ENCODE data around the gene IGFBP7.

IGFBP7 gene

DNA sequence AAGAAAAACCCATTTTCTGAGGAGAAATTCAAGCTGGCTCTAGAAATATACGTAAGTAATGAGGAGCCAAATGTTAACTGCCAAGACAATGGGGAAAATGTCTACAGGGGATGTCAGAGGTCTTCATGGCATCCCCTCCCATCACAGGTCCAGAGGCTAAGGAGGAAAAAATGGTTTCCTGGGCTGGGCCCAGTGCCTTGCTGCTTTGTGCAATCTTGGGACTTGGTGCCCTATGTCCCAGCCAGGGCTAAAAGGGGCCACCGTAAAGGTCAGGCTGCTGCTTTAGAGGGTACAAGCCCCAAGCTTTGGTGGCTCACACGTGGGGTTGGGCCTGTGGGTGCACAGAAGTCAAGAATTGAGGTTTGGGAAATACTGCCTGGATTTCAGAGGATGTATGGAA is 17.2 kb upstream of the IGFBP7 start:
- DNase-seq = no peak

DNA sequence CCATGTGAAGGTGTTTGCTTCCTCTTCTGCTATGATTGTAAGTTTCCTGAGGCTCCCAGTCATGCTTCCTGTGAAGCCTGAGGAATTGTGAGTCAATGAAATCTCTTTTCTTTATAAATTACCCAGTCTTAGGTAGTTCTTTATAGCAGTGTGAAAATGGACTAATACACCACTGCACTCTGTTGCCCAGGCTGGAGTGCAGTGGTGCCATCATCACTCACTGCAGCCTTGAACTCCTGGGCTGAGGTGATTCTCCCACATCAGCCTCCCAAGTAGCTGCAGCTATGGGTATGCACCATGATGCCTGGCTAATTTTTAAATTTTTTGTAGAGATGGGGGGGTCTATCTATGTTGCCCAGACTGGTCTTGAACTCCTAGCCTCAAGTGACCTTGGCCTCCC is 15.8 kb upstream of the IGFBP7 start:
- no peak for DNase-seq

DNA sequence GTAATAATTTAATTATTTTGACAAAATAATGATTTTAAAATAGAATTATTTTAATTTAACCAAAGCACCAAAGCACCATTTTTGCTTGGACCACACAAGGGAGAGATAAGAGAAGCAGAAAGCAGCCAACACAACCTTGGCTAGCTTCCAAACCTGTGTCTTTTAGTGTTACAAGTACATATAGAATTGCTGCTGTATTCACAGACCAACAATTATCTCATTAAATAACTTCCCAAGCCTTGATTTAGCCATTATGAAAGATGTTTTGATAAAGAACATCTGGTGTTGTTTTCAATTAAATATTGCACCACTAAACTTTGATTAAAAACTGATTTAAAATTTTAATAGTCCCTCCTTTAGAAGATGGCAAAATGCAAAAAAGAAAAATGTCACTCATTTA is 14.0 kb upstream of the IGFBP7 start:
- DNase-seq = no peak

DNA sequence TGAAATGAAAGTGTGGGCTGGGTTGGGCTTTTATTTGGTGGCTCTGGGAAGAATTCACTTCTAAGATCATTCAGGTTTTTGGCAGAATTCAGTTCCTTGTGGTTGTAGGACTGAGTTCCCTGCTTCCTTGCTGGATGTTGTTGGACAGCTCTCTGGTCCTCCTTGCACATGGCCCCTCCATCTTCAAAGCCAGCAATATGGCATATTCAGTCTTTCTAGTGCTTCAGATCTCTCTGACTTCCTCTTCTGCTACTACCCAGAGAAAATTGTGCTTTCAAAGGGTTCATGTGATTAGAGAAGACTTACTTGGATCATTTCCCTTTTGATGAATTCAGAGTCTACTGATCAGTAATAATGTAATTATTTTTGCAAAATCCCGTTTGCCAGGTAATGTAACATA is 12.8 kb upstream of the IGFBP7 start:
- no peak for DNase-seq

DNA sequence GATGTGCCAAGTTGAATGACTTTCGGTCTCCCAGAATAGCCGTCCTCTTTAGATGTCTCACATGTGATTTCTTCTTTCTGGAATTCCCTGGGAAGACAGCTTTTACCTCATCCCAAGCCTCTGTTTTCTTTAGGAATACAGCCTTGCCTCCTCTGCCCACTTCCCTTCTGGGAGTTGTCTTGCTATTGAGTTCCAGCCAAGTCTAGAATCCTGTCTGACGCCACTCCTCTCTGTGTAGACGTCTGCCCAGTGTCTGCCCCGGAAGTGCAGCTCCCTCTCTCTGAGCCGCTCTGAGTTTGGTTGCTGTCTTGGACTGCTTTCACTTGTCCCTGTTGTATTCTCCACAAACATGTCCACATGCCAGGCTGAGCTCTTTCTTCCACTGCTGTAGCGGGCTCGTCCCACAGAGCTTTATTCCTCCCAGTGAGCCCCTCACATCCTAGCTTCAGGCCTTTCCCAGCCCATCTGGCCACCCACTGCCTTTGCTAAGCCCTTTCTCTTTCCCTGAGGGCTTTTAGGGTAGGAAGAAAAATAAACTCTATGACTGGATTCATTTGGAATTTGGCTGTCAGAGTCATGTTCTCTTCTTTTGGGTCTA is 9.0 kb upstream of the IGFBP7 start:
- no peak for DNase-seq

DNA sequence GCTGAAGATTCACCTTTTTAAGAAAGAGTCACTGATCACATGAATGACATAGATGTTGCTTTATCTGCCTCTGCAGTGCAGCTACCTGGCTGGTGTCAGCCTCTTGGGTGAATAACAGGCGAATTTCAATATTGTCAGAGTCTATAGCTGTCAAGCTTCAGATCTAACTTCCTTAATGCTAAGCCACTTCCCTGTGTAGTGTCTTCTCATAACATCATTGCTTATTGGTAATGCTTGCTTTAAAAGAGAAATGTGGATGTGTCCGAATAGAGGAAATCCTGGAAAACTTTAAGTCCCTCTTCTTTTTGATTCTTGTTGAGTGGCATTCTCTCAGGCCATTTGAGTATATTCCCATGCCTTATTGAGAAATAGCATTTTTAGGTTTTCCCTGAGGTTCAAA is 7.3 kb upstream of the IGFBP7 start:
- DNase-seq = no peak

DNA sequence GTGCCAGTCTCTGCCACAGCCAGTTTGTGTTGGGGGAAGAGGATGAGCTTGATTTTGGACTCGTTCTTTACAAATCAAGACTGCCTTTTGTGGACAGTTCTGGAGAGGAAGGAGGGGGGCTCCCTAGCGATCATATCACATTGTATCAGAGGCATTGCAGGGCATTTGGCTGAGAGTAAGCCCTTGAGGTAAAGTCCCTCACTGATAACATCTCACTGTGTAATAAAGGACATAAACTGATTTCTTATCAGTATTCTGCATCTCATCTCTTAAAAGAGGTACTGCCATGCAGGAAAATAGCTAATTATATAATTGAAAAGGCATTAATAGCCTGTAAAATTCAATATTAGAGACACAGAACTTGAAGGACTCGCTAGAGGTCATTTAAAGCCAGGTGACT is 6.1 kb upstream of the IGFBP7 start:
- no peak for DNase-seq

DNA sequence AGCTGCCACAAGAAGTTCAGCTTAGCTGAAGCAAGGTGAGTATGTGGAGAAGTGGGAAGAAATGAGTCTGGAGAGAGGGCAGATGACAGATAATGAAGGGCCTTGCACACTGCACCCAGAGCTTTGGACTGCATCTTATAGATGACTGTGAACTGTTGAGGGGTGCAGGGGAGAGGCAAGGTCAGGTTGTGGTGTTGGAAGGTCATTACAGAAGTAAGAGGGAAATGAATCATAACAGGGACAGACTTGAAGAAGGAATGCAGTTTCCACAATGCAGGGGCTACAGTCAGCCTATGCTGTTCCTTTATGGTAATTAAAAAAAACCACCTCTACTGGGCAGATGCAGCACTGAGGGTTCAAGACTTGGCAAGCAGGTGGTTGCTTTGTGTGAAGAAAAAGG is 4.8 kb upstream of the IGFBP7 start:
- DNase-seq = no peak

DNA sequence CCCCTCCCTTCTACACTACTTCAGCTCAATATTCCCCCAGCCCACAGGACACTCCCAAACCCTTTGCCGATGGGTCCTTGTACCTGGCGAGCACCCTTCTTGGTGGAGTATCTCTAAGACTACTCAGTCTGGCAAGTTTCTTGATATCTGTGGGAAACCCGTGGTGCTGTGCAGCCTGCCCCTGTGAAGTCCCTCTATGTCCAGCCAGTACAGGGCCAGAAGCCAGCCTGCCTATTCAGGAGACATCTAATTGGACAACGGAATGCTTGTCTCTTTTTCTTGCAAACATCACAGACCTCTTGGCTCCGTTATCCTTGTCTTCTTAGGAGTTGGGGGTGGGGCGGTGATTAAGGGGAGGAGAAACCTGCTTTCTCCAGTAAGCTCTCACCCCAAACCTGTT is 3.7 kb upstream of the IGFBP7 start:
- DNase-seq = no peak

DNA sequence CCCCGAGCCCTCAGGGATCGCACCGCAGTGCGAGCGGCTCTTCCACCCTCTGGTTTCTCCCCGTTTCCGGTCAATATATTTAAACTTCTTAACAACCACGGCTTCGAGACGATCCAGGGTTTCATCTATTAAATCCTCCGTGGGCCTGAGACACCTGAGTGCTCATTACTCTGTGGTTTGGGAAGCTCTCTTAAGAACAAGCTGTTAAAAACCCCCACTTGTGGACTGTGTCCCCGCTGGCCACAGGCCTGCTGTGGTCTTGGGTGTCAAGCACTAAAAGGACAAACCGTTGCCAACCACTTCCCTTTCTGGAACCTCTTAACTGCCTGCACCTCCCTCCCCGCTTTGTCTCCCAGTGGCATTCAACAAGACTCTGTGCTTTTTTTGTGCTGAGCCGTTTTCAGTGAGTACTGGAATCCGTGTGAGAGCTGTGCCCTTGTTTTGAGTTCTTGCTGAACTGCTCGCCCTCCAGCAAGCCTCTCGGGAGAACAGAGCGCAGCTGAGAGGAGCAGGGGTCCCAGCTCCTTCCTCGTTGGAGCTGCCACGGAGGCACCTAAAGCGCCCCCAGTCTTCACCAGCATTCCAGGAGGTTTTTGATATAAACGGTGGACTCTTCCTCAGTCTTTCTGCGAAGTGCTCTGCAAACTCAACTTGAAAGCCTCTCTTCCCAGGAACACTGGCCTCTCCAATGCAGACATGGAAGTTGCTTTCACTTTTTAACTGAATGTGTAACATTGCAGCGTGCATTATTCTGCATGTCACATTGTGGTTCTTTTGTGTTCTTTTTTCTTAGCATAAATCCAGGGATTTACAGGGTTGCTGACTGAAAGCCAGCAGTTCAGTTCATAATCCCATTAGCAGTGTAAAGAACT is 691 bp upstream of the IGFBP7 start:
- peak; percentile 80 for DNase-seq

DNA sequence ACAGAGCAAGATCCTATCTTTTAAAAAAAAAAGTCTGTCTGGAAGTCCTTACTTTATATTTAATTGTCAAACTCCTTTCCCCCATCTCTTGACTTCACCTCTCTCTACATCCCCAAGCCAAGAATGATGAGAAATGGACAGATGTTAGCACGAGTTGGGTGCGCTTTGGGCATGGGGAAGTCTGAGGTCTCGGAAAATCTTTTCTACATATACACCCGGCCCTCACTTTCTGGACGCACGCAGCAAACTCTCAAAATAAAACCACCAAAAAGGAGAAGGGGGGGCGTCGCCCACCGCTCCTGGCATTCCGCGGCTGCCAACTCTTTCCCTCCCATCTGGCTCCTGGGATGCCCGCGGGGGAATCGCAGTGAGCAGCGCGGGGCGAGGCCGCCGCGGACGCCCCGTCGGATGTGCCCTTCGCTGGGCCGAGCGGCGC is 756 bp downstream of the IGFBP7 start:
- DNase-seq = no peak

DNA sequence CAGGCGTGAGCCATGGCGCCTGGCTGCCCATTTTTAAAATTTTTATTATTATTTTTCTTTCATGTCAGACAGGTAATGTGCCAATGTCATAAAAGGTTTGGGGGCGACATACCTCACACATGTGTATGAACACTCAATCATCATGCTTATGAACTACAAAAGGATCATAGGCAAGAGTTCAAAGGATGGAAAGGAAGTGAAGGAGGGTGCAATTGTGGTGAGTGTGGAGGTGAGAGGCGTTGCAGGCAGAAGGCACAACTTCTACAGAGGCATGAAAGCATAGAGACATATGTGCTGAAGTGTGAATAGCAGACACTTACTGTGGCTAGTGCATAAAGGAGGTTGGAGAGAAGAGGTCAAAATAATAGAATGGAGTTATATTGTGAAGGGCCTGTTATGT is 4.0 kb downstream of the IGFBP7 start:
- DNase-seq = no peak

DNA sequence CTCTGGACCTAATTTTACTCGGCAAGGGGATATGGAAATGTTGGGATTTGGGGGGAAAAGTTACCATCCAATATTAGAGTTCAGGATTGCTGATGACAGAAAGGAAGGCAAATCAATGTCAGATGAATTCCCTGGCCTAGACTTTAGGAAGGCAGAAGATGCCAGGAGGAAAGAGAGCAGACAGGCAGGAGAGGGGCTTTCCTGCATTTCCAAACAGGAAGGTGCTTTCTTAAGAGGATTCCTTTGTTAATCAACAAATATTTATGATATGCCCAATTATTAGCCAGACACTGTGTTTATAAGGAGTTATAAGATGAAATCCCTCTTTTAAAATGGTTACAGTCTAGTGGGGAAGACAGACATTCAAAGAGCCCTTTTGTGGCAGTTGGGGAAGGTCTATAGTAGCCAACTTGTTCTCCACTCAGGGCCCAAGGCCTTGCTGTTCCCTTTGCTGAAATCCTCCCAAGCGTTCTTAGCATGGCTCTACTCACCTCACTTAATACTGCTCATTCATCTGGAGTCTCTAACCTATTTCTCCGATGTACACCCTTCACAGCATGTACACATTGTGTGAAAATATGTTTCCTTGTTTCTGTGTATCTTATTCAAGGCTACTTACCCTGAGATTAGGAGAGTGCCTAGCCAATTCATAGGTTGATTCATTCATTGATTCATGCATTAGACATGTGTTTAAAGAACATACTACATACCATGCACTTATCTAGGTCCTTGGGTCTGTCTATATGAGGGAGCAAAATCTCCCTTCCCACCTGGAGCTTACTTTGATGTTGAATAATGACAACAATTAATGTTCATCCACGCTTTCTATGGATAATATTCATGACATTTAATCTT is 5.3 kb downstream of the IGFBP7 start:
- no peak for DNase-seq

DNA sequence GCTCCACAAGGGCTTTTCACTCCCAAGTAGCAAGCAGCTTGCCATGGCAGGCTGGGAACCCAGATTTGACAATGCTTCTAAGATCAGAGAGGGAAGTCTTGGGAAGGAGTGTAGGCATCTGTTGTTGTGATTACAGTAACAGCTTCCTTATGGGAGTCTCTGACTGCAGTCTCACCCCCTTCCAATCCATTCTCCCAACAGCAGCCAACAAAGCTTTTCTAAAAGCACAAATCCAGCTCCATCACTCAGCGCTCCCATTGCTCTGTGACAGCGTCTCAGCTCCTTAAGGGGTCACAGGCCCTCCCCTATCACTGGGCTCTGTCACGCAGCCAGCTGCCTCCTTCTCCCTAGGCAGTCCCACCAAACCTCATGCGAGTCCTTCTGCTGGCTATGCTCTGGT is 7.1 kb downstream of the IGFBP7 start:
- DNase-seq = no peak

DNA sequence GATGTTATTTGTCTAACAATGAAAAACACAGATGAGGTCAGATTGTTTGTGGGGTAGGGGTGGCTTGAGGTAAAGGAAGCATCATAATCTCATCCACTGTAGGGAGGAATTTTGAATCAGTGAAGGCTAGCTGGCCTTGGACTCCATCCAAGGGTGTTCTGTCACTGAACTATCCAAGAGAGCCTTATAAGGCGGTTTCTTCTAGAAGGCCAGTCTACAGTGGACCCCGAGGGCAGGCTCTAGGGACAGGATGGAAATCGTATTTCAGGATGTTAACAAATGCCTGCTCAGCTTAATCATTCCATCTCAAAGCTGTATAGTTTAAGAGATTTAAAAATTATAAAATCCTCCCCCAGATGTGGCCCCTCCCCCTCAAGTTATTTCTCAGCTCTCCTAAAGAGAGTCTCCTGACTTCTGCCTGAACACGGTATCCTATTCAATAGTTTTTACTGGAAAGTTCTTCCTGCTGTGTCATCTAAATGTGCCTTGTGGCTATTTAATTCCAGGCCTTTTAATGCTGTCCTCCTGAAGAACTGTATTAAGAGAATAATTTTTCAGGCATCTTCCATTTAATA is 8.0 kb downstream of the IGFBP7 start:
- DNase-seq = no peak

DNA sequence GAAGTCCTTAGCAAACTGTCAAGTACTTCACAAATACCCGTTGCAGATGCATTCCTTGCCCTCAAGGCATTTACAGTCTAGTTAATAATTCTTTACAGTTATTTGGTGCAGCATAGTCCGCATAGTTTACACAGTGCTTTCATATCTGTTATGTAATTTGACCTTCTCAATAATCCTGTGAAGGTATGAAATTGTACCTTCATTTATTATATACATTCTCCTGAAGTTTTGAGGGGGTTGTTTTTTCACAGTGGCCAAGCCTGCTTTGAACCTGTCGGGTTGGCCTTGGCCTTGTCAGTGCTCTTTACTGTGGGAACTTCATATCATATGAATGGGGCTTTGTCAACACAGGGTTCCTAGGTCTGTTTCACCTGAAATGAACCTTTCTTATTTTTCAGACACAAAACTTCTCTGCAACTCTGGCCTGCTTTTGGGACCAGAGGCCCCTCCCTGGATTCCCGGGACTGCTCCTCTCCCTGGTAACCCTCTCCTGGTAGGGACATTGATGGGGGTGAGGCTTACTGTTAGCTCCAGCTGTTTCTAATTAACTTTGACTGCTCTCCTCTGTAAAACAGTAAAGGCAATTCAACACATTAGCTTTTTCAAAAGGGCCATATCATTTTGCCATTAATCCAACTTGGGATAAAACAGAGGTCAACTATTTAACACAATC is 9.1 kb downstream of the IGFBP7 start:
- DNase-seq = no peak

DNA sequence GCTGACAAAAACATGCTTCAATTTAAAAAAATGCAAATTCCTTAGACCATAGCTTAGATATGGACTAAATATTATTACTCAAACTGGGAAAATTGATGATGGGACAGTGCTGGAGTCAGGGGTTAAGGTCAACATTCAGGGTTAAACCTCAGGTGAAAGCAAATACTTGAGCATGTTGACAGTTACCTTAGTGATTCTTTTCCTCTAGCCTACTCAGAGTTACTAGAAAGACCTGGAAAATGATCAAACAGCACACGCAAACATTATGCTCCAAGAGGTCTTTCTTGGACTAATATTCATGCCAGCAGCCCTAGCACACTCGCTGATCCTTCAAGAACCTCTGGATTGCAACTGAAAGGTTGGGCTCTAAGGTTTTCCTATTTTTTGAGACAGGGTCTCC is 10.8 kb downstream of the IGFBP7 start:
- no peak for DNase-seq

DNA sequence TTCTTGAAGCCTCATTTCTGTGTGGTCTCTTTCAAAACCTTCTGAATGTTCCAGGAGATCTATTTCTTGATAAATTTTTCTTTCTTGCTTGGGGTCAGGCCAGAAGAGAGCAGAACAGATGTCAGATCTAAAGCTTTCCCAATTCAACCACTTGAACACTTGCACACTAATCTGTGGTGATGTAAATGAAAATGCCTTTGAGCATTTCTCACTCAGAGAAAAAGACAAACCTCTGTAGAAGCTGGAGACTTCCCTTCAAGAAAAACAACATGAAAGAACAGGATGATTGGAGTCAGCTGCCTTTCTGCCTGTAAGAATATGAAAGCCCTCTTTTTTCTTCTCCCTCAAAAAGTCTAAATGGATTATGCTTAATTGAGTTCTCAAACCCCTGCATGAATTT is 11.2 kb downstream of the IGFBP7 start:
- DNase-seq = no peak

DNA sequence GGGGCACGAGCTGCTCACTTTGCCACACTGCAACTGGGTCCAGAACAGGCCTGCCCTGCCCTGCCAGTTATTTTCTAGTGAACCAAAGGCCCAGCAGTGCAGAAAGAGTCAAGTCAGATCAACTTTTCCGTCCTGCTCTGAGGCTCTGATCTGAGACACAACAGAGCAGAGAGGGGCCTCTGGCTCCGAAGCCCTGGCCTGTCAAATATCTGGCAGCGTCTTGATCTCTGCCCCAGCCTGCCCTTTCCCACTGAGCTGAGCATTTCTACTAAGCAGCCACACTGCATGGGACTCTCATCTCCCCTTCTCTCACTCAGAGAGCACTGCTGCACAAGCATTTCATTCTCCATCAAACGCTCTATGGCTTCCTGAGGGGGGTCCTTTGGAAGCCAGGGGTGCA is 11.8 kb downstream of the IGFBP7 start:
- no peak for DNase-seq

DNA sequence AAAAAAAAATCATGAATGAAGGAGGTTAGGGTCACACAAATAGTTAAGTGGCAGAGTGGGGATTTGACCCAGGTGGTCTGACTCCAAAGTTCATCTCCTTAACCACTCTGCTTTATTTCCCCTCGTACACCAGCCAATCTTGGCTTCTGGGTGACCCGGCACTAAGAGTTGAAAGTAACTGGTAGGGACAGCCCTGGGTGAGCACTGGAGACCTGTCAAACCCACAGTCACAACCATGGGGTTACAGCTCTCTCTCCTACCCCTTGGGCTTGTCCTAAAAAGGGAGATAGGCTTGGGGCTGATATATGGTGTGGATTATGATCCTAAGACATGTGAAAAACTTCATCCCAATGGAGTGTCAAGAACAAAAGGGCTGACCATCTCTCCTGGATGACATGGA is 12.5 kb downstream of the IGFBP7 start:
- no peak for DNase-seq

DNA sequence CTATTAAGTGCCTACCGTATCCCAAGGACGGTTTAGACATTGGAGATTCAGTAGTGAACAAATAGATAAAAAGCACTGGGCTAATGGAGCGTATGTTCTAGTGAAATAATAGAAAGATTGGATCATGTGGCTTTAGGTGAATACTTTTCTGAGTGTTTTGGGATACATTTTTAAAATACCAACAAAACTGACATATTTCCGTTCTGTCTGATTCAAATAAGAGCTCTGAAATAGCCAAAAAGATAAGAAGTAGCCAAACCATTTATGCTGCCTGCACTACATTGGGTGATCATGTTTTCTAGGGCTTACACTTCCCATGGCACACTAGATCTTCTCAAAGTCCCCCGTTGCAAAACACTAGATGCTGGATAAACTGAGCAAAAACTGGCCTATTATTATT is 14.2 kb downstream of the IGFBP7 start:
- DNase-seq = no peak

DNA sequence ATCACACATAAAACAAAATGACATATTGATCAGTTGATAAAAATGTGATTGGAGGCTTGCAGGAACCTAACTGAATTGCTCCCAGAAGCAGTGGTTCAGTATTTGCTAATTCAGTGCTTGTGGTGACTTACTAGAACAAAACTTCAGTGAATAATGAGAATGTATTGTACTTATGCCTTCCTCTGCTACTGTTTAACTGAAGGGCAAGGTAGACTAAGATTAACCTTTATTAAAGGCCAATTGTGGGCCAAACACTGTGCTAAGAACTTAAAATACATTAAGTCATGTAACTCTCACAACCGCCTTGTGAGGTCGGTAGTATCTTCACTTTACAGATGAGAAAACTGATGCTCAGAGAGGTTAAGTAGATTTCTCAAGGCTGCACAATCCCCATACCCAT is 14.9 kb downstream of the IGFBP7 start:
- no peak for DNase-seq

DNA sequence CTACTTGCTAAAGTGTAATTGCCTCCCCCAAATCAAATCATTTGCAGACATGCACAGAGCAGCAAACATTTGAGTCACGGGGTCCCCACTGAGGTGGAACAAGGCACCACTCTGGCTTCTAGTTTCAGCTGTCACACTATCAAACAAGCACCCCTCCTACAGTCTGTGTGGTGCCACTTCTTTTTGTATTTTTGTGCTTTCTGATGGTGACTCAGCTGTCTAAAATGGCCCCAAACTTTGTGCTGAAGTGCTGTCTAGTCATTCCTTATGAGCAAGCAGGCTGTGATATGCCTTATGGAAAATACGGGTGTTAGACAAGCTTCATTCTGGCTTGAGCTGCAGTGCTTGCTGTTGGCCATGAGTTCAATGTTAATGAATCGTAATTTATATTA is 15.4 kb downstream of the IGFBP7 start:
- no peak for DNase-seq
